HepG2 (cell line): ENCODE measurements around the gene LYST. TPM values are rescaled to one million over a fixed set of nuclear protein-coding genes. Genes with fewer than 3 reads are reported as not detected.

Experiments used
- ARNT ChIP-seq: fragments of 450-650 bp; IDR thresholded peaks from 2 replicates; pipeline ENCODE4 v1.6.1; 2017
- ATF7-NPFF ChIP-seq: sonication (generic); formaldehyde crosslinking; IDR thresholded peaks from 2 replicates; pipeline ENCODE4 v1.8.1; 2023; ENCODE audit warnings: mild to moderate bottlenecking, low read depth, missing genetic modification reagents, moderate library complexity
- CEBPG ChIP-seq: IDR thresholded peaks from 2 replicates; pipeline ENCODE4 v1.6.1; 2016
- EP300 ChIP-seq, 3 experiments: sonication (generic) in 1 of 3; formaldehyde crosslinking in 1 of 3; IDR thresholded peaks; 2 replicates each; pipeline versions ENCODE4 v1.5.1 to v1.6.1; 2011 to 2020; ENCODE audit warnings: low read depth in 2 of 3, low read length in 2 of 3, borderline replicate concordance in 1 of 3, improper control_type of control experiment in 1 of 3, mild to moderate bottlenecking in 1 of 3, missing genetic modification reagents in 1 of 3, moderate library complexity in 1 of 3
- GLI4 ChIP-seq: sonication (generic); formaldehyde crosslinking; IDR thresholded peaks from 2 replicates; pipeline ENCODE4 v1.5.1; 2020; ENCODE audit warnings: missing genetic modification reagents, mild to moderate bottlenecking, moderate library complexity, borderline replicate concordance
- HCFC1 ChIP-seq: fragments of 150-350 bp; IDR thresholded peaks from 2 replicates; pipeline ENCODE4 v1.6.1; 2014; ENCODE audit warnings: low read depth, low read length
- MIXL1 ChIP-seq: IDR thresholded peaks from 2 replicates; pipeline ENCODE4 v1.6.1; 2016
- MYNN ChIP-seq: sonication (generic); formaldehyde crosslinking; IDR thresholded peaks from 2 replicates; pipeline ENCODE4 v1.4.0; 2020; ENCODE audit warnings: mild to moderate bottlenecking, low read depth, missing genetic modification reagents
- PITX1 ChIP-seq: sonication (generic); formaldehyde crosslinking; IDR thresholded peaks from 2 replicates; pipeline ENCODE4 v1.5.1; 2020; ENCODE audit warnings: mild to moderate bottlenecking, missing genetic modification reagents
- RAD51 ChIP-seq: fragments of 450-650 bp; IDR thresholded peaks from 2 replicates; pipeline ENCODE4 v1.6.1; 2016; ENCODE audit warnings: borderline replicate concordance
- RXRB ChIP-seq: IDR thresholded peaks from 2 replicates; pipeline ENCODE4 v1.6.1; 2016; ENCODE audit warnings: borderline replicate concordance, missing genetic modification reagents, missing compliant biosample characterization
- SP5 ChIP-seq: IDR thresholded peaks from 2 replicates; pipeline ENCODE4 v1.6.1; 2016; ENCODE audit warnings: low read depth, borderline replicate concordance
- SSRP1 ChIP-seq: IDR thresholded peaks from 2 replicates; pipeline ENCODE4 v1.6.1; 2016; ENCODE audit warnings: control low read depth
- TCF7 ChIP-seq: sonication (generic); IDR thresholded peaks from 2 replicates; pipeline ENCODE4 v1.6.1; 2016; ENCODE audit warnings: antibody characterized with exemption, low read depth
- ZFP36L1 ChIP-seq: sonication (generic); formaldehyde crosslinking; IDR thresholded peaks from 2 replicates; pipeline ENCODE4 v1.8.0; 2022; ENCODE audit warnings: mild to moderate bottlenecking, missing genetic modification reagents, moderate library complexity
- ZMYM4 ChIP-seq: sonication (generic); formaldehyde crosslinking; IDR thresholded peaks from 2 replicates; pipeline ENCODE4 v1.8.1; 2023; ENCODE audit warnings: mild to moderate bottlenecking, missing genetic modification reagents
- ZNF3 ChIP-seq: IDR thresholded peaks from 2 replicates; pipeline ENCODE4 v1.7.0; 2017; ENCODE audit warnings: inconsistent platforms
- ZNF33B ChIP-seq: sonication (generic); formaldehyde crosslinking; IDR thresholded peaks from 2 replicates; pipeline ENCODE4 v1.5.1; 2020; ENCODE audit warnings: mild to moderate bottlenecking, missing genetic modification reagents
- ZNF615 ChIP-seq: sonication (generic); formaldehyde crosslinking; IDR thresholded peaks from 2 replicates; pipeline ENCODE4 v1.5.0; 2020; ENCODE audit warnings: mild to moderate bottlenecking, missing genetic modification reagents, borderline replicate concordance
- polyA plus RNA-seq, 8 experiments: library from polyadenylated mRNA; depleted of rRNA in 3 of 8; stranded (reverse) in 7 of 8; unstranded in 1 of 8; fragments of >200 nt; fragmentation: Illumina TruSeq in 4 of 8; extraction: Trizol in 4 of 8; gene quantifications; 2 replicates each; pipeline versions ENCODE4 v1.2.1 to v1.2.3, GENCODE V29; 2011 to 2016; ENCODE audit warnings: low read depth in 4 of 8, missing spikeins in 1 of 8, mixed read lengths in 1 of 8; ENCODE audit not compliant: insufficient read depth in 1 of 8
- total RNA-seq, 5 experiments: library from RNA; depleted of rRNA; stranded (reverse); fragments of >200 nt; fragmentation: Illumina TruSeq; extraction: Trizol; gene quantifications; 2 replicates each; pipeline ENCODE4 v1.2.3, GENCODE V29; 2016; ENCODE audit warnings: low read depth in 1 of 5
- TF ChIP-seq, protein P1 (sequence below): sonication (generic); formaldehyde crosslinking; IDR thresholded peaks from 2 replicates; pipeline ENCODE4 v1.4.0; 2020; ENCODE audit warnings: missing genetic modification reagents
- TF ChIP-seq, protein P2 (sequence below): IDR thresholded peaks from 2 replicates; pipeline ENCODE4 v1.4.0; 2020; ENCODE audit warnings: mild to moderate bottlenecking, missing genetic modification reagents
- TF ChIP-seq, protein P3 (sequence below): sonication (generic); formaldehyde crosslinking; conservative IDR thresholded peaks from 2 replicates; pipeline ENCODE4 v1.4.0; 2020; ENCODE audit warnings: mild to moderate bottlenecking, missing genetic modification reagents, moderate library complexity

LYST gene
- total and polyA plus RNA-seq, 2 of the 13 experiments (the other 11 are each of a cell fraction or from before 2014, with no cell fraction given), result 0.91 to 2.5 TPM

DNA sequence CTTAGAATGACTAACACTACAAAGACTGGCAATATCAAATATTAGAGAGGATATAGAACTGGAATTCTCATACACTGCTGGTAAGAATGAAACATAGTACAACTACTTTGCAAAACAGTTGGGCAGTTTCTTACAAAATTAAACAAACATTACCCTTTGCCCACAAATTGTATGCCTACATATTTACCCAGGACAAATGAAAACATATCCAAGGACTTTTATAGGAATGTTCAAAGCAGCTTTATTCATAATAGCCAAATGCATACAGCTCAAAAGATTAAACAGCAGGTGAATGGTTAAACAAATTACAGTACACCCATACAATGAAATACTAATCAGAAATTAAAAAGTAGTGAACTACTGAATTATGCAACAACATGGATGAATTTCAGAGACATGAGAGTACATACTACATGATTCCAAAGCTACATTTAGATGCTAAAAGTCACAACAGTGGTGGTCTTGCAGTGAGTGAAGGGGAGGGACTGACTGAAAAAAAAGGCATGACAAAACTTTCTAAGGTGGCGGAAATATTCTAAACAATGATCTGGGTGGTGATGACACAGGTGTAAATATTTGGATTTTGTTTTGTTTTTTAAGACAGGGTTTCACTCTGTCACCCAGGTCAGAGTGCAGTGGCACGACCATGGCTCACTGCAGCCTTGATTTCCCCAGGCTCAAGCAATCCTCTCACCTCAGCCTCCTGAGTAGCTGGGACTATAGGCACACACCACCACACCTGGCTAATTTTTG, 40.4 kb downstream of the LYST start (continued):
- TF ChIP-seq RXRB (CRISPR knock-in tag) (peak; percentile 37; the same call in 1 of the 2 replicates), TCF7 (peak; percentile 48), EP300 (IDR thresholded peaks at IDR 0.05; ENCODE audit: low read depth in 2 of 2, low read length in 2 of 2) (peak in 1 of 2 experiments; percentile 59; a peak in 2 of 4 replicates), EP300 (CRISPR knock-in tag; IDR thresholded peaks at IDR 0.05; ENCODE audit: borderline replicate concordance) (no peak), MYNN (no peak), CEBPG (CRISPR knock-in tag) (peak; percentile 7; the same call in 1 of the 2 replicates), ZNF3 (no peak), SP5 (0 out of 2 replicates have a peak, but pooled peaks have one; percentile 17), PITX1 (CRISPR knock-in tag) (no peak), HCFC1 (no peak), SSRP1 (CRISPR knock-in tag) (no peak), ZNF615 (CRISPR knock-in tag) (no peak), GLI4 (CRISPR knock-in tag) (no peak), MIXL1 (CRISPR knock-in tag) (no peak), ZNF33B (no peak), ZMYM4 (peak; percentile 20; the same call in 1 of the 2 replicates), ZFP36L1 (CRISPR knock-in tag) (no peak), ATF7-NPFF (CRISPR knock-in tag) (no peak), ARNT (no peak), RAD51 (no peak)
- TF ChIP-seq, protein P1, sequence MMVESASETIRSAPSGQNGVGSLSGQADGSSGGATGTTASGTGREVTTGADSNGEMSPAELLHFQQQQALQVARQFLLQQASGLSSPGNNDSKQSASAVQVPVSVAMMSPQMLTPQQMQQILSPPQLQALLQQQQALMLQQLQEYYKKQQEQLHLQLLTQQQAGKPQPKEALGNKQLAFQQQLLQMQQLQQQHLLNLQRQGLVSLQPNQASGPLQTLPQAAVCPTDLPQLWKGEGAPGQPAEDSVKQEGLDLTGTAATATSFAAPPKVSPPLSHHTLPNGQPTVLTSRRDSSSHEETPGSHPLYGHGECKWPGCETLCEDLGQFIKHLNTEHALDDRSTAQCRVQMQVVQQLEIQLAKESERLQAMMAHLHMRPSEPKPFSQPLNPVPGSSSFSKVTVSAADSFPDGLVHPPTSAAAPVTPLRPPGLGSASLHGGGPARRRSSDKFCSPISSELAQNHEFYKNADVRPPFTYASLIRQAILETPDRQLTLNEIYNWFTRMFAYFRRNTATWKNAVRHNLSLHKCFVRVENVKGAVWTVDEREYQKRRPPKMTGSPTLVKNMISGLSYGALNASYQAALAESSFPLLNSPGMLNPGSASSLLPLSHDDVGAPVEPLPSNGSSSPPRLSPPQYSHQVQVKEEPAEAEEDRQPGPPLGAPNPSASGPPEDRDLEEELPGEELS (CRISPR knock-in tag), result peak; percentile 48
- TF ChIP-seq, protein P2, sequence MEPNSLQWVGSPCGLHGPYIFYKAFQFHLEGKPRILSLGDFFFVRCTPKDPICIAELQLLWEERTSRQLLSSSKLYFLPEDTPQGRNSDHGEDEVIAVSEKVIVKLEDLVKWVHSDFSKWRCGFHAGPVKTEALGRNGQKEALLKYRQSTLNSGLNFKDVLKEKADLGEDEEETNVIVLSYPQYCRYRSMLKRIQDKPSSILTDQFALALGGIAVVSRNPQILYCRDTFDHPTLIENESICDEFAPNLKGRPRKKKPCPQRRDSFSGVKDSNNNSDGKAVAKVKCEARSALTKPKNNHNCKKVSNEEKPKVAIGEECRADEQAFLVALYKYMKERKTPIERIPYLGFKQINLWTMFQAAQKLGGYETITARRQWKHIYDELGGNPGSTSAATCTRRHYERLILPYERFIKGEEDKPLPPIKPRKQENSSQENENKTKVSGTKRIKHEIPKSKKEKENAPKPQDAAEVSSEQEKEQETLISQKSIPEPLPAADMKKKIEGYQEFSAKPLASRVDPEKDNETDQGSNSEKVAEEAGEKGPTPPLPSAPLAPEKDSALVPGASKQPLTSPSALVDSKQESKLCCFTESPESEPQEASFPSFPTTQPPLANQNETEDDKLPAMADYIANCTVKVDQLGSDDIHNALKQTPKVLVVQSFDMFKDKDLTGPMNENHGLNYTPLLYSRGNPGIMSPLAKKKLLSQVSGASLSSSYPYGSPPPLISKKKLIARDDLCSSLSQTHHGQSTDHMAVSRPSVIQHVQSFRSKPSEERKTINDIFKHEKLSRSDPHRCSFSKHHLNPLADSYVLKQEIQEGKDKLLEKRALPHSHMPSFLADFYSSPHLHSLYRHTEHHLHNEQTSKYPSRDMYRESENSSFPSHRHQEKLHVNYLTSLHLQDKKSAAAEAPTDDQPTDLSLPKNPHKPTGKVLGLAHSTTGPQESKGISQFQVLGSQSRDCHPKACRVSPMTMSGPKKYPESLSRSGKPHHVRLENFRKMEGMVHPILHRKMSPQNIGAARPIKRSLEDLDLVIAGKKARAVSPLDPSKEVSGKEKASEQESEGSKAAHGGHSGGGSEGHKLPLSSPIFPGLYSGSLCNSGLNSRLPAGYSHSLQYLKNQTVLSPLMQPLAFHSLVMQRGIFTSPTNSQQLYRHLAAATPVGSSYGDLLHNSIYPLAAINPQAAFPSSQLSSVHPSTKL, result peak; percentile 21; the same call in 1 of the 2 replicates
- TF ChIP-seq, protein P3, sequence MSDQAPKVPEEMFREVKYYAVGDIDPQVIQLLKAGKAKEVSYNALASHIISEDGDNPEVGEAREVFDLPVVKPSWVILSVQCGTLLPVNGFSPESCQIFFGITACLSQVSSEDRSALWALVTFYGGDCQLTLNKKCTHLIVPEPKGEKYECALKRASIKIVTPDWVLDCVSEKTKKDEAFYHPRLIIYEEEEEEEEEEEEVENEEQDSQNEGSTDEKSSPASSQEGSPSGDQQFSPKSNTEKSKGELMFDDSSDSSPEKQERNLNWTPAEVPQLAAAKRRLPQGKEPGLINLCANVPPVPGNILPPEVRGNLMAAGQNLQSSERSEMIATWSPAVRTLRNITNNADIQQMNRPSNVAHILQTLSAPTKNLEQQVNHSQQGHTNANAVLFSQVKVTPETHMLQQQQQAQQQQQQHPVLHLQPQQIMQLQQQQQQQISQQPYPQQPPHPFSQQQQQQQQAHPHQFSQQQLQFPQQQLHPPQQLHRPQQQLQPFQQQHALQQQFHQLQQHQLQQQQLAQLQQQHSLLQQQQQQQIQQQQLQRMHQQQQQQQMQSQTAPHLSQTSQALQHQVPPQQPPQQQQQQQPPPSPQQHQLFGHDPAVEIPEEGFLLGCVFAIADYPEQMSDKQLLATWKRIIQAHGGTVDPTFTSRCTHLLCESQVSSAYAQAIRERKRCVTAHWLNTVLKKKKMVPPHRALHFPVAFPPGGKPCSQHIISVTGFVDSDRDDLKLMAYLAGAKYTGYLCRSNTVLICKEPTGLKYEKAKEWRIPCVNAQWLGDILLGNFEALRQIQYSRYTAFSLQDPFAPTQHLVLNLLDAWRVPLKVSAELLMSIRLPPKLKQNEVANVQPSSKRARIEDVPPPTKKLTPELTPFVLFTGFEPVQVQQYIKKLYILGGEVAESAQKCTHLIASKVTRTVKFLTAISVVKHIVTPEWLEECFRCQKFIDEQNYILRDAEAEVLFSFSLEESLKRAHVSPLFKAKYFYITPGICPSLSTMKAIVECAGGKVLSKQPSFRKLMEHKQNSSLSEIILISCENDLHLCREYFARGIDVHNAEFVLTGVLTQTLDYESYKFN, result peak; percentile 75
